Inflammatory macrophage (primary cell): ENCODE data around the gene PKP1.

Experiments
- DNase-seq, 2 donors: peaks; one replicate each; pipeline ENCODE4 v3.0.0-alpha.2; 2020 to 2022

PKP1 gene

DNA sequence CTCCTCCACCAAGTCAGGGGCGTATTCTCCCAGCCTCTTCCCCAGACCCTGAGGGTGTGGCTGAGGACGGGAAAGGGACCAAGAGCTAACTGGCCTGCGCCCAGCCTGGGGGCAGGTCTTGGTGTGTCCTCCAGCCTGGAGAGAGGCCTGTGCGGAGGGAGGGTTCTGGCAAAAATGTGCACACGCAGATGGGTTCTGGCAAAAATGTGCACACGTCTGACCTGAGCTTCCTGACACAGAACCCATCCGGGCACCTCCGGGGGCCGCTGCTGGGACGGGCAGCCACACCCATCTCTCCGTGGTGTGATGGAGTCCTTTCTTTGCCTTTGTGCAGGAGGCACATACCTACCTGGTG, 23.1 kb upstream of the PKP1 start:
- no peak for DNase-seq

GRCh38 chr1:201260648-201261311, 22.5 kb upstream of the PKP1 start:
- no peak for DNase-seq

GRCh38 chr1:201261771-201262547, 21.3 kb upstream of the PKP1 start:
- no peak for DNase-seq

DNA sequence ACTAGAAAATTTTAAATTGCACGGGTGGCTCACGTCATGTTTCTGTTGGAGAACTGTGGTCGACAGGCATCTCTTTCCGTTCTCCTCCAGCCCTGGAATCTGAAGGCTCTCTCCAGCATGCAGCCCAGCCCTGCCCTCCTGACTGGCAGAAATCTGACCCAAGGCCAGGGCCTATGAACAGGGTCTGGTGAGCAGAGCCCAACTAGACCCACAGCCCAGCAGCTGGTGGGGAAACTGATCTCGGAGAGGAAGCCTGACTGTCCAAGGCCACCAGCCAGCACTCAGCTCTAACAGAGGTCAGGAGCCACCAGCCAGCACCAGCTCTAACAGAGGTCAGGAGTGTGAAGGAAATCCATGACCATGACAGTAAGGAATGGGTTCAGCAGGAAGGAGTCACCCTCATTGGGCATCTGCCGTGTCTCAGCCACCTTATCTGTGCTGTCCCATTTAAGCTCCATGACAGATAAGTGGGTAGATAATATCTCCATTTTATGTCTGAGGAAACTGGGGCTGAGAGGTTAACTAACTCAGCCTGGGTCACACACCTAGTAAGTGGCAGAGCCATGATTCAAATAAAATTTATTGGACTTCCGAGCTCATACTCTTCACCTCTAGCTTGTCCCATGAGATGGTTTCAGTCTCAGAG, 20.2 kb upstream of the PKP1 start:
- no peak for DNase-seq

- DNase-seq, result no peak
These were observed 19.2 kb upstream of the PKP1 start for GRCh38 chr1:201264072-201264471.

GRCh38 chr1:201264554-201264953, 18.8 kb upstream of the PKP1 start:
- DNase-seq, result no peak

DNA sequence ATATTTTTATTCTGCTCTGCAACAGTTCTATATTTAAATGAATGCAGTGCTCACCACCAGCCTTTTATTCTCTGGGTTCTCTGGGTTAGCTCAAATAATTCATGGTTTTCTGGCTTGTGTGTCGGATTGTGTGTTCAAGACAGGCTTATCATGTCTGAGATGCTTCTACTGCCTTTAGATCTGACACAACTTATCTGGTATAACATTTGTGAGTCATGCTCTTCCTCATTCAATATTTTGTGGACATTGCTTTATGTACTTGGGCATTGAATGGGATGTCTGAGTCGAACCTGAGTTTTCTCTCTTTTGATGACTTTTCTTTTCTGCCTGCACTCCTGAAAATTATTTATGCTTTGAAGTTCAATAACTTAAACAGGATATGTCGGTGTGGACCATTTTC, 17.6 kb upstream of the PKP1 start:
- DNase-seq, result no peak

GRCh38 chr1:201266276-201266675, 17.0 kb upstream of the PKP1 start:
- no peak for DNase-seq

- peak; percentile 44 to 55 for DNase-seq
These were observed 16.5 kb upstream of the PKP1 start for GRCh38 chr1:201266774-201267173.

DNA sequence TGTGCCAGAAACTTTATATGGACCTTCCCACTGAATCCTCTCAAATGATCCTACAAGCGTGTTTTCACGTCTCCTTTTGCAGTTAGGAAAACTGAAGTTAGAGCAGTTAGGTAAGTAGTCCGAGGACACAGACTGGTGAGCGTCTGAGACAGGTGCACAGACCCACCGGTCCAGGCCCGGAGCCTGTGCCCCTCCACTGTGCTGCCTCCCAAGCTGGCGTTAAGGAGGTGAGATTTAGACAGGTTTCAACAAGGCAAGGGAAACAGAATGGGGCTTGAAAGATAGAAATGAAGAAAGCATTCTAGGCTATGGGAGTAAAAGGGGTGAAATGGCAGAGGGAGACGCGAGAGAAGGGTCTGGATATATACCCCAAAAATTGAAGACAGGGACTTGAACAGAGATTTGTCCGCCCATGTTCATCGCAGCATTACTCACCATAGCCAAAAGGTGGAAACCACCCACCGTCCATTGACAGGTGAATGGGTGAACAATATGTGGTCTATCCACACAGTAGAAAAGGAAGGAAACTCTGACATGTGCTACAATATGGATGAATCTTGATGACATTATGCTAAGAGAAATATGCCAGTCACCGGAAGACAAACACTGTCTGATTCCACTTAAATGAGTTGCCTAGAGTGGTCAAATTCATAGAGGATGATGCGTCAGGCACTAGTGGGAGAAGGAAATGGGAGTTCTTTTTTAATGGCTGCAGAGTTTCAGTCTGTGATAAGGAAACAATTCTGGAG, 15.7 kb upstream of the PKP1 start:
- no peak for DNase-seq

DNA sequence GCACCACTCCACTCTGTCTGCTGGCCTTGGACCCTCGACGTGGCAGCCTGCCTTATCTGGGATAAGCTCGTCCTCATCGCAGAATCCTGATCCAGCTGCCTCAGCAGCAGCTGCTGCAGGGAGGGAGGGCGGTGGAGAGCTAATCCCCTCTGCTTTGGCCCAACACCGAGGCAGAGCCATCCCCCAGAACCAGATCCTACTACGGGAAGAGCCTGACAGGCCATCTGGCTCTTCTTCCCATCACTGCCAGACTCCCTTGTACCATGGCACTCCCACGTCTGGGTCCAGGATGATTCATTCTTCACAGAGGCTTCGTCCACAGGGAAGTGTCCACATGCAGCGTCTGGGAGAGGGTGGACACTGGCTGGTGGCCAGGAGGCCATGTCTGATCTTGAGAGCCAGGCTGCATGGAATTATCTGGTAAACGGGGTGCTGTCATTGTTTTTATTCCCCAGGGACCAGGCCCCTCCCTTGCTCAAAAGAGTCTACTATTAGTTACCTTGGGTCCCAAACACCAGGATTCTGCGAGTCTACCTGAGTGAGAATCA, 14.6 kb upstream of the PKP1 start:
- no peak for DNase-seq

DNA sequence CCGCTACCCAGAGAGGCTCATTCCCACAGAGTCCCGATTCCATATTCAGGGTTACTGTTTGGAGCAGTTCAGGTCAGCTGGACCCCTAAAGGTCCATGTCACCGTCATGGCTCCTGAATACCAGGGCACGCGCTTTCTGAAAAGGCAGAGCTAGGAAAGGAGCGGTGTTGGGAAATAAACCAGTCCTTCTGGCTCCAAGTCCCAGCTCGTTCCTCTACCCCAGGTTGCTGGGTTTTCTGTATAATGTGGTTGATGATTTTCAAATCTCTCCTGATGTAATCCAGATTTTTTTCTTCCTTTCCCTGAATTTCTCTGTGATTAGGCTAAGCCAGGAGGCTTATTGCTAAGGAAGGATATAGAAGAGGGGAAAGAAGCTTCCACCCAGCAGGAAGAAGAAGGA, 14.0 kb upstream of the PKP1 start:
- DNase-seq, result no peak

GRCh38 chr1:201269900-201270410, 13.4 kb upstream of the PKP1 start:
- DNase-seq, result no peak

- DNase-seq, result no peak
These were observed 12.5 kb upstream of the PKP1 start for GRCh38 chr1:201270616-201271390.

GRCh38 chr1:201272799-201273198, 10.5 kb upstream of the PKP1 start:
- no peak for DNase-seq

DNA sequence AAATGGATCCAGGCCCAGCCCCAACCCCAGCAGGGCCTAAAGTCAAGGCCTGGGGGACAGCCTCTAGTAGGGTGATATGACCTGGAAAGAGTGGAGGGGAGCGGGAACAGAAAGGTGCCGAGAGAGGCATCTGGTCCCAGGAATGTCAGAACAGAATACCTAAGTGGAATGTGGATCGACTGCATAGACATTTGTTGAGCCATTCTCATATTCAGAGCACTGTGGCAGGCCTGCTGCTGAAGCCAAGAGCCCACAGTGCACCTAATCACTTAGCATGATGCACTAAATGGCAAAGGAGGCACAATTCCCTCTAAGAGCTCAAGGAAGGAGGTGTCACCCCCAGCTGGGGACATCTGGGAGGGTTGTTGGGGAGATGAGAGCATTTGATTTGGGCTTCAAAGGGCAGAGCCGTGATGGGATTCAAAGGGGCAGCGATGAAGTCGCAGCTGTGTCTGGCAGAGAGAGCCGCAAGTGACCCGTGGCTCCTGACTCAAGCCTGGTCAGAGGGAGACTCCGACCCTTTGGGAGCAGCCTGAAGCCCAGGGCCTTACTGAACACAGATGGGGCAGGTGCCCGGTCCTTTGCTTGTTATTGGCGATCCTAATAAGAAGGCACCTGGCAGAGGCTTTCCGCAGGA, 8.6 kb upstream of the PKP1 start:
- DNase-seq, result no peak

DNA sequence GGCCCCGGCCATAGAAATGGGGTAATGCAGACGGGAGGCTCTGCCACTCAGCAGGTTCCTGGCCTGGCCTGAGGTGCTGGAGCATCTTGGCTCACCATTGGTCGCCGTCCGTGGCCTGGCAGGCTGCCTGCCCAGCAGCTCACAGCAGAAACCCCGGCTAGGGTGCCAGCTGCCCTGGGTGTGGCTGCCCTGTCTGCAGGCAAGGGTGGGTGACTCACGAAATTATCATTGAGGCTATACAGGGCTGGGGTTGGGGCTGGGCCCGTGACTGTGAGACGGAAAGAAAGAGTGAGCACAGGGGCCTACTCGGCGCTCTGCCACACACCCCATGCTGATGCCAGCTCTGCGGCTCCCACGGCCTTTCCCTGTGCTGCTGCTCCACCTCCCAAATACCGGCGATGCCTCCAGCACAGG, 8.0 kb upstream of the PKP1 start:
- no peak for DNase-seq

DNA sequence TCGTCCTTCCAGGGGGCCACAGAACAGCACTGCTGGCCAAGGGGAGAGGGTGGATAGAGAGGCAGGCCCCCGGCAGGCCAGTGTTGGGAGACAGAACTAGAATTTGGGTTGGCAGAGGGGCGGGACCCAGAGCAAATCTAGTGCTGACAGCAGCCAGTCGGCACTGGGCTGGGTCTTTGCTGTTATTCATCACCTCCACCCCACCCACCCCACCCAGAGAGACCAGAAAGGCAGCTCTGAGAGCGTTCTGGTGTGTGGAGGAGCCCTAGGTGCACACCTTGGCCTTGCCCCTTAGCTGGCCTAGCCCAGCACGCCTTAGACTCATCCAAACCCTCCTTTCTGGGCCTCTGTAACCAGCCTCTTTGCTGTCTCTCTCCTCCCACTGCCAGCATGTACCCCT, 6.4 kb upstream of the PKP1 start:
- DNase-seq, result no peak

DNA sequence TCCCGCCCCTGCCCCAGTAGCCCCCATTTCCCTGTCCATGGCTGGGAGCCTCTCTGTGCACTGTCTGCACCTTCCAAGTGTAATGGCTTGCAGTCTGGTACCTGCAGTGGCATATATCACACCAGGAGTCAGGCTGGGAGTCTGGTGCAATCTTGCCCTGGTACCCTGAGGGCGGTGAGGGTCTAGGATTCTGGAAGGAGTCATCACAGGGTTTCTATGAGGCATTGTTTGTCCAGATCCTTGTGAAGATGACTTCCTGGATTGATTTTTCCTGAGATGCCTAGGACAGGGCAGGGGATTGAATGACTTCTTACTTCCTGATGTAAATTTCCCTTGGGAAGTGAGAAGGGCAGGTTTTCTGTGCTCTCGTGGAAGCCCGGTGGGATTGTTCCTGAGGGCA, 5.9 kb upstream of the PKP1 start:
- no peak for DNase-seq

DNA sequence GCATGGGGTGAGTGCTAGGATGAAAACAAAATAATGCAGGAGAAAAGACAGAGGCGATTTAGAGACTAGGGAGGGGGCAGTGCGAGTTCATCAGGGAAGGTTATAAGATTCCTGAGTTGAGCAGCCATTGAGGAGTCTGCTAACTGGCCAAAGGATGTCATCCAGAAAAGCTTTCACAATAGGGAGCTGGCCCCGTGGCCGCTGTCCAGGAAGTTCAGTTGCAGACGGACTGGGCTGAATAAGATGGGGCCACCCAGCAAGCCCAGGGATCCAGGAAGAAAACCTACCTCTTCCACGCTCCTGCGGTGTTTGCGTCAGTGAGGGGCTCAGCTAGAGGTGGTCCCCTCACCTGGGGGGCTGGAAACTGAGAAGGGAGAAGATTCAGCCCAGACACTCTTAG, 4.0 kb upstream of the PKP1 start:
- DNase-seq, result no peak

DNA sequence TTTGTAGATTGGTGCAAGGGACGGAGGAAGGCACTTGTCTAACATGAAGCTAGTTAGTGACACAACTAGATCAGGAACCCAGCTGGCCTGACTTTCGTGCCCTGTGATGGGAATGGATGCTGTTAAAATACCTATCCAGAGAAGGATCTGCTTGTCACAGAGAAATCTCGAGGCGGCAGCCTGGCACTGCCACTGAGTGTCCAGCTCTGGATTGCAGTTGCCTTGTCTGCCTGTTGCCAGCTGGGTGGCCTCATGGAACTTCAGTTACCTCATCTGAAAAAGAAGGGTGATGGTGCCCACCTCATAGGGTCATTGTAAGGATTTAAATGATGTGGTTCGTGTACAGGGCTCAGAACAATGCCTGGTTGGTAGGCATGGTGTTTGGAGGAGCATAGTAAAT, 2.4 kb upstream of the PKP1 start:
- no peak for DNase-seq

GRCh38 chr1:201281573-201281972, 1.7 kb upstream of the PKP1 start:
- DNase-seq, result no peak
